Thyroid gland (tissue), 4 donors: ENCODE data around the gene PIGZ.

ENCODE experiments used
- CTCF ChIP-seq, 6 experiments: fragments of 200-600 bp in 3 of 6; fragments of 450-650 bp in 3 of 6; sonication (generic) in 3 of 6; IDR thresholded peaks; one replicate each; pipeline ENCODE4 v1.5.1; 2016 to 2019; ENCODE audit warnings: antibody characterized with exemption in 6 of 6, mild to moderate bottlenecking in 2 of 6, inconsistent platforms in 1 of 6, moderate library complexity in 1 of 6
- POLR2A ChIP-seq, 2 donors: fragments of 450-650 bp; IDR thresholded peaks; one replicate each; pipeline ENCODE4 v1.6.1; 2017; ENCODE audit warnings: antibody characterized with exemption in 2 of 2, mild to moderate bottlenecking in 2 of 2, moderate library complexity in 1 of 2

- no peak for TF ChIP-seq CTCF (IDR thresholded peaks at IDR 0.05)
- TF ChIP-seq POLR2A (IDR thresholded peaks at IDR 0.05), result peak in 1 of 2 donors; percentile 8
Measured at GRCh38 chr3:196996454-196997265, 28.0 kb upstream of the PIGZ start.
